Measurements from ENCODE around the gene HPCAL1.

The HPCAL1 gene

GRCh38 chr2:10276481-10277292 lies 26.0 kb upstream of the HPCAL1 start:
- no peak for TF ChIP-seq CTCF (IDR thresholded peaks at IDR 0.05; ENCODE audit: low read depth, low read length)

GRCh38 chr2:10277293-10278028 lies 25.2 kb upstream of the HPCAL1 start:
- TF ChIP-seq CTCF (IDR thresholded peaks at IDR 0.05; ENCODE audit: low read depth, low read length), result no peak
- no peak overlapping the region for H3K4me3 ChIP-seq (ENCODE audit: low read depth, low read length)

More at GRCh38 chr2:10276481-10277292, 26.0 kb upstream of the HPCAL1 start:
- no peak overlapping the region for H3K4me3 ChIP-seq (ENCODE audit: low read depth, low read length)

GRCh38 chr2:10278029-10278762 lies 24.5 kb upstream of the HPCAL1 start:
- no peak overlapping the region for H3K4me3 ChIP-seq (ENCODE audit: low read depth, low read length)
- TF ChIP-seq CTCF (IDR thresholded peaks at IDR 0.05; ENCODE audit: low read depth, low read length), result no peak

- TF ChIP-seq CTCF (IDR thresholded peaks at IDR 0.05; ENCODE audit: low read depth, low read length), result no peak
- H3K4me3 ChIP-seq (ENCODE audit: low read depth, low read length), result no peak overlapping the region
Observed at GRCh38 chr2:10278763-10279471, 23.8 kb upstream of the HPCAL1 start.

- no peak overlapping the region for H3K4me3 ChIP-seq (ENCODE audit: low read depth, low read length)
- TF ChIP-seq CTCF (IDR thresholded peaks at IDR 0.05; ENCODE audit: low read depth, low read length), result no peak
Observed at GRCh38 chr2:10279472-10279870, 23.2 kb upstream of the HPCAL1 start.

GRCh38 chr2:10279946-10280463 lies 22.7 kb upstream of the HPCAL1 start:
- H3K4me3 ChIP-seq (ENCODE audit: low read depth, low read length), result no peak overlapping the region
- TF ChIP-seq CTCF (IDR thresholded peaks at IDR 0.05; ENCODE audit: low read depth, low read length), result no peak

Data from WI38 (cell line).